ENCODE results near the gene RGMA.
A peak's percentile ranks its signal among the peaks of the same experiment; 100 is the strongest.
"Not testable (repeated sequence)": the region's sequence is repeated elsewhere in the genome, so short reads cannot be mapped to it uniquely, and the experiment has no call there.

The RGMA gene

GRCh38 chr15:93066224-93066681, 22.8 kb downstream of the RGMA start:
- TF ChIP-seq, protein P1, sequence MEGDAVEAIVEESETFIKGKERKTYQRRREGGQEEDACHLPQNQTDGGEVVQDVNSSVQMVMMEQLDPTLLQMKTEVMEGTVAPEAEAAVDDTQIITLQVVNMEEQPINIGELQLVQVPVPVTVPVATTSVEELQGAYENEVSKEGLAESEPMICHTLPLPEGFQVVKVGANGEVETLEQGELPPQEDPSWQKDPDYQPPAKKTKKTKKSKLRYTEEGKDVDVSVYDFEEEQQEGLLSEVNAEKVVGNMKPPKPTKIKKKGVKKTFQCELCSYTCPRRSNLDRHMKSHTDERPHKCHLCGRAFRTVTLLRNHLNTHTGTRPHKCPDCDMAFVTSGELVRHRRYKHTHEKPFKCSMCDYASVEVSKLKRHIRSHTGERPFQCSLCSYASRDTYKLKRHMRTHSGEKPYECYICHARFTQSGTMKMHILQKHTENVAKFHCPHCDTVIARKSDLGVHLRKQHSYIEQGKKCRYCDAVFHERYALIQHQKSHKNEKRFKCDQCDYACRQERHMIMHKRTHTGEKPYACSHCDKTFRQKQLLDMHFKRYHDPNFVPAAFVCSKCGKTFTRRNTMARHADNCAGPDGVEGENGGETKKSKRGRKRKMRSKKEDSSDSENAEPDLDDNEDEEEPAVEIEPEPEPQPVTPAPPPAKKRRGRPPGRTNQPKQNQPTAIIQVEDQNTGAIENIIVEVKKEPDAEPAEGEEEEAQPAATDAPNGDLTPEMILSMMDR (conservative IDR thresholded peaks at IDR 0.05): no peak
- H3K27ac ChIP-seq: no peak overlapping the region

DNA sequence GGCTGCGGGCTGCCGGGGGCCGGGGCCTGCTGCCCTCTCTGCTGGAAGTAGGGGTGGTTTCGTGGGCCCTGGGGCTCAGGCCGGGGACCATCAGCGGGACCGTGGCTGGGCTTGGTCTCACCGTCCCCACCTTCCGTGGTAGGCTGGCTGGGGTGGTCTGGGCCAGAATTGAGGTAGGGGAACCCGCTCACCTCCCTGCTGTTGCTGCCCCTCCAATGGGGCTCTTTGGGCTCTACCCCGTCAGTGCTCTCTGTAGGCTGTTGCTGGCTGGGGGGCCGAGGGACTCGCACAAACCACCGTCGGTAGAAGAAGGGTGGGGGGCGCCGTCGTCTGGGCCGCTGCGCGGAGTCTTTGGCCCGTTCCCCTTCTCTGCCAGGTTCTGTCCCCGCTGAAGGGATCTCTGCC, 23.4 kb downstream of the RGMA start:
- TF ChIP-seq, protein P1 (conservative IDR thresholded peaks at IDR 0.05): no peak
- H3K27ac ChIP-seq: no peak overlapping the region

- TF ChIP-seq, protein P1 (conservative IDR thresholded peaks at IDR 0.05): no peak
- no peak overlapping the region for H3K27ac ChIP-seq
These were observed 25.0 kb downstream of the RGMA start for GRCh38 chr15:93063796-93064690.

DNA sequence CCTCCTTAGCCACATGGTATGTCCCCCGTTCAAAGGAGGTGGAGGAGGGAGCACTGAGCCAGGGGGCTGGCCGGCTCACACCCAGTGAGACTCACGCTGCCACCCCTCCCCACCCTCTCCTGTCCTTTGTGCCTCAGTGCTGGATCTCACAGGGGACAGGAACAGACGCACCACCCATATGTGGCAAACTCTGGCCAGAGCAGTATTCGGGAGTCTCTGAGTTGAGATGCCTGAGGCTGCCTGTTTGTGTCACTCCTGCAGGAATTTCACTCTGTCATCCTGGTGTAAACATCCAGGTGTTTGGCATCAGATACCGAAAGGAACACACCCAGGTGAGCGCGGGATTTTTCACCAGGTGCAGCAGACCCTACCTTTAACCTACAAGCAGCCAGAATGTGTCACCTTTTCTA, 25.7 kb downstream of the RGMA start:
- TF ChIP-seq, protein P1 (conservative IDR thresholded peaks at IDR 0.05): no peak
- H3K27ac ChIP-seq: no peak overlapping the region

GRCh38 chr15:93062628-93063261, 26.3 kb downstream of the RGMA start:
- H3K27ac ChIP-seq: not testable (repeated sequence)

GRCh38 chr15:93060336-93061248, 28.4 kb downstream of the RGMA start:
- TF ChIP-seq, protein P1 (conservative IDR thresholded peaks at IDR 0.05): no peak
- peak overlapping the region; percentile 85 for H3K27ac ChIP-seq

DNA sequence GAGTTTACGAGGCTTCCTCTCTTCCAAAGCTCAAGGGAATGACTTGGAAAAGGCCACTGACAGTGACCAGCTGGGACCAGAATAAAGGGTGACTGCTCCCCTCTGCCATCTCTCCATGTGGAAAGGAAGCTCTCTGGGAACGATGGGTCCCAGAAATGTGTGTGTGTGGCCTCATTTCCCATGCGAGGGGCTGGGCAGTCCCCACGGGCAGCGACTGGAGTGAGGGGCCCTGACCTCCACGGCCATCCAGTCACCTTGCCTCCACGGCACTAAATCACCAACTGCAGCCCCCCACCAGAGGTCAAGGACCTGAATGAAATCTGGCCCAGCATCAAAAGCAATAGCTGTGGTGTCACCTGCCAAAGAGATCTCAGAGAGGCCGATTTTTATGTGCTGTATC, 29.6 kb downstream of the RGMA start:
- H3K27ac ChIP-seq: no peak overlapping the region
- TF ChIP-seq, protein P1 (conservative IDR thresholded peaks at IDR 0.05): no peak
